ENCODE measurements around the gene DYNLRB2. TPM values are rescaled to one million over a fixed set of nuclear protein-coding genes. Genes with fewer than 3 reads are reported as not detected.

The DYNLRB2 gene
- total and polyA plus RNA-seq, 2 experiments from 2014 or later: not detected

GRCh38 chr16:80577485-80578280, 36.9 kb downstream of the DYNLRB2 start (continued):
- TF ChIP-seq ZNF462 (CRISPR knock-in tag; IDR thresholded peaks at IDR 0.05) (no peak), ETS1 (IDR thresholded peaks at IDR 0.05) (no peak), REST (IDR thresholded peaks at IDR 0.05; ENCODE audit: unreplicated experiment) (no peak), POLR2AphosphoS5 (IDR thresholded peaks at IDR 0.05; ENCODE audit: low read depth) (no peak)
